HUES64 (cell line): ENCODE data around the gene SLC8A2.
"Not testable (repeated sequence)": the region's sequence is repeated elsewhere in the genome, so short reads cannot be mapped to it uniquely, and the experiment has no call there.

Experiments used
- H3K27ac ChIP-seq: 2 replicates; pipeline ENCODE4 v1.7.0; 2013; ENCODE audit warnings: low read depth, low read length, inconsistent platforms
- H3K27me3 ChIP-seq: 2 replicates; pipeline ENCODE4 v1.6.1; 2013; ENCODE audit warnings: mild to moderate bottlenecking, low read length; ENCODE audit not compliant: insufficient read depth
- H3K36me3 ChIP-seq: 2 replicates; pipeline ENCODE4 v1.6.1; 2013; ENCODE audit warnings: mild to moderate bottlenecking, low read length; ENCODE audit not compliant: insufficient read depth
- H3K4me1 ChIP-seq: 2 replicates; pipeline ENCODE4 v1.6.1; 2013; ENCODE audit warnings: mild to moderate bottlenecking, low read length, moderate library complexity; ENCODE audit not compliant: insufficient read depth
- H3K4me3 ChIP-seq: 2 replicates; pipeline ENCODE4 v1.5.1; 2013; ENCODE audit warnings: mild to moderate bottlenecking, low read length, moderate library complexity
- H3K9ac ChIP-seq: 2 replicates; pipeline ENCODE4 v1.6.1; 2013; ENCODE audit warnings: mild to moderate bottlenecking, low read depth, low read length
- H3K9me3 ChIP-seq: 2 replicates; pipeline ENCODE4 v1.6.1; 2013; ENCODE audit warnings: low read depth, low read length; ENCODE audit not compliant: insufficient read depth
- WGBS: fragments of 150-250, 120-280 bp; methylation state at CpG from one replicate; pipeline ENCODE4 v1.1.7; 2013; ENCODE audit warnings: missing lambda C conversion rate; 5-methylcytosine and 5-hydroxymethylcytosine counted together

SLC8A2 gene

GRCh38 chr19:47492571-47493377 lies 21.1 kb upstream of the SLC8A2 start:
- H3K36me3 ChIP-seq, result peaks cover 25% of the 10 kb centered on the region
- no peak overlapping the region for H3K27ac ChIP-seq
- peaks cover 4% of the 10 kb centered on the region; the same call in 1 of the 2 replicates for H3K4me1 ChIP-seq
- H3K9me3 ChIP-seq, result no peaks in the 10 kb centered on the region
- no peaks in the 10 kb centered on the region for H3K27me3 ChIP-seq
- no peak overlapping the region; the same call in 1 of the 2 replicates for H3K9ac ChIP-seq
- 79% methylated on average over 23 of the region's 23 CpGs for WGBS
- H3K4me3 ChIP-seq, result no peak overlapping the region

GRCh38 chr19:47492137-47492533 lies 20.4 kb upstream of the SLC8A2 start:
- WGBS, result 90% methylated on average over 14 of the region's 14 CpGs
- Histone ChIP-seq H3K9ac (no peak overlapping the region), H3K36me3 (peaks cover 20% of the 10 kb centered on the region), H3K9me3 (no peaks in the 10 kb centered on the region), H3K4me3 (no peak overlapping the region), H3K27ac (no peak overlapping the region), H3K4me1 (peaks cover 4% of the 10 kb centered on the region; the same call in 1 of the 2 replicates), H3K27me3 (no peaks in the 10 kb centered on the region)

- H3K36me3 ChIP-seq, result peaks cover 19% of the 10 kb centered on the region
- peaks cover 4% of the 10 kb centered on the region; the same call in 1 of the 2 replicates for H3K4me1 ChIP-seq
- no peak overlapping the region; the same call in 1 of the 2 replicates for H3K9ac ChIP-seq
- H3K4me3 ChIP-seq, result no peak overlapping the region
- no peaks in the 10 kb centered on the region for H3K9me3 ChIP-seq
- no peaks in the 10 kb centered on the region for H3K27me3 ChIP-seq
- H3K27ac ChIP-seq, result no peak overlapping the region
- 95% methylated on average over 22 of the region's 22 CpGs for WGBS
Observed at GRCh38 chr19:47491358-47492136, 19.9 kb upstream of the SLC8A2 start.

- Histone ChIP-seq H3K36me3 (peaks cover 19% of the 10 kb centered on the region), H3K27me3 (no peaks in the 10 kb centered on the region), H3K27ac (no peak overlapping the region), H3K9me3 (no peaks in the 10 kb centered on the region), H3K9ac (no peak overlapping the region; the same call in 1 of the 2 replicates), H3K4me3 (no peak overlapping the region), H3K4me1 (peaks cover 4% of the 10 kb centered on the region; the same call in 1 of the 2 replicates)
- 74% methylated on average over 3 of the region's 3 CpGs for WGBS
Observed at GRCh38 chr19:47490847-47491246, 19.2 kb upstream of the SLC8A2 start.

- H3K27ac ChIP-seq, result no peak overlapping the region
- no peak overlapping the region for H3K9ac ChIP-seq
- H3K4me1 ChIP-seq, result peaks cover 4% of the 10 kb centered on the region; the same call in 1 of the 2 replicates
- no peaks in the 10 kb centered on the region for H3K9me3 ChIP-seq
- H3K36me3 ChIP-seq, result peaks cover 19% of the 10 kb centered on the region
- WGBS, result 93% methylated on average over 7 of the region's 7 CpGs
- no peaks in the 10 kb centered on the region for H3K27me3 ChIP-seq
- no peak overlapping the region for H3K4me3 ChIP-seq
Observed at GRCh38 chr19:47490031-47490430, 18.3 kb upstream of the SLC8A2 start.

GRCh38 chr19:47489072-47489914 lies 17.6 kb upstream of the SLC8A2 start:
- Histone ChIP-seq H3K27me3 (no peaks in the 10 kb centered on the region), H3K4me3 (no peak overlapping the region), H3K27ac (no peak overlapping the region), H3K9me3 (no peaks in the 10 kb centered on the region), H3K36me3 (peaks cover 19% of the 10 kb centered on the region), H3K9ac (no peak overlapping the region), H3K4me1 (peaks cover 4% of the 10 kb centered on the region; the same call in 1 of the 2 replicates)
- 93% methylated on average over 17 of the region's 17 CpGs for WGBS

- Histone ChIP-seq H3K9ac (no peak overlapping the region), H3K27me3 (no peaks in the 10 kb centered on the region), H3K4me1 (no peaks in the 10 kb centered on the region), H3K4me3 (no peak overlapping the region), H3K27ac (no peak overlapping the region), H3K9me3 (no peaks in the 10 kb centered on the region), H3K36me3 (peaks cover 18% of the 10 kb centered on the region)
- WGBS, result 95% methylated on average over 19 of the region's 19 CpGs
Observed at GRCh38 chr19:47487551-47488515, 16.1 kb upstream of the SLC8A2 start.

- no peak overlapping the region for H3K9ac ChIP-seq
- WGBS, result 94% methylated on average over 9 of the region's 9 CpGs
Observed at GRCh38 chr19:47486900-47487299, 15.2 kb upstream of the SLC8A2 start.

GRCh38 chr19:47486220-47486619 lies 14.5 kb upstream of the SLC8A2 start:
- H3K4me1 ChIP-seq, H3K27me3 ChIP-seq, H3K27ac ChIP-seq, H3K9me3 ChIP-seq, H3K9ac ChIP-seq, H3K4me3 ChIP-seq: not testable (repeated sequence)
- 92% methylated on average over 13 of the region's 13 CpGs for WGBS
- H3K36me3 ChIP-seq, result peaks cover 13% of the 10 kb centered on the region

More at GRCh38 chr19:47486900-47487299, 15.2 kb upstream of the SLC8A2 start:
- no peaks in the 10 kb centered on the region for H3K9me3 ChIP-seq
- no peak overlapping the region for H3K4me3 ChIP-seq
- H3K27me3 ChIP-seq, result no peaks in the 10 kb centered on the region
- H3K4me1 ChIP-seq, result no peaks in the 10 kb centered on the region
- H3K27ac ChIP-seq, result no peak overlapping the region
- H3K36me3 ChIP-seq, result peaks cover 14% of the 10 kb centered on the region

GRCh38 chr19:47485210-47485609 lies 13.5 kb upstream of the SLC8A2 start:
- no peaks in the 10 kb centered on the region for H3K9me3 ChIP-seq
- no peaks in the 10 kb centered on the region for H3K27me3 ChIP-seq
- peak overlapping the region; percentile 82; the same call in 1 of the 2 replicates for H3K4me3 ChIP-seq
- no peaks in the 10 kb centered on the region for H3K4me1 ChIP-seq
- H3K27ac ChIP-seq, result no peak overlapping the region
- no peak overlapping the region for H3K9ac ChIP-seq
- 93% methylated on average over 6 of the region's 6 CpGs for WGBS
- H3K36me3 ChIP-seq, result peaks cover 10% of the 10 kb centered on the region
